Hematopoietic multipotent progenitor cell treated with erythropoietin and hydrocortisone succinate and interleukin-3 and kit ligand, for 8 days (in vitro differentiated cells): ENCODE measurements around the gene IL9.
"Not testable (repeated sequence)": the region's sequence is repeated elsewhere in the genome, so short reads cannot be mapped to it uniquely, and the experiment has no call there.

Experiments used
- DNase-seq: peaks from one replicate; pipeline ENCODE4 v3.0.0-alpha.2; 2015

Gene IL9

DNA sequence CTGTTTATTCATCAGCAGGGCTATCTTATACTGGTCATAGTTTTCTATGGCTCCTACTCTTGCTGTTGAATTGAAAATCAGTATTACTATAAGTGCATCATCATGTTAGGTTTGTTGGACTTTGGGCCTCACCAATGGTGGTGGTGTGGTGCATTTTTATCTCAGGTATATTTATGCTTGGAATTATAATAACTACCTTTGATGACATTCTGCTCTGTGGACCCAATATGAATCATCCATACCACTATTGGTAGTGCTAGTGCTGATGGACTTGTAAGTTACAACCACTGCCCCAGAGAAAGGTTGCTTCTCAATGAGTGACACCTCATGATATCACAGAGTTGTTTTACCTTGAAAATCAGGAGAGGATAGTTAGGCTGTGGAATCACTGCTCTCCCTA is 28.0 kb downstream of the IL9 start:
- no peak for DNase-seq

DNA sequence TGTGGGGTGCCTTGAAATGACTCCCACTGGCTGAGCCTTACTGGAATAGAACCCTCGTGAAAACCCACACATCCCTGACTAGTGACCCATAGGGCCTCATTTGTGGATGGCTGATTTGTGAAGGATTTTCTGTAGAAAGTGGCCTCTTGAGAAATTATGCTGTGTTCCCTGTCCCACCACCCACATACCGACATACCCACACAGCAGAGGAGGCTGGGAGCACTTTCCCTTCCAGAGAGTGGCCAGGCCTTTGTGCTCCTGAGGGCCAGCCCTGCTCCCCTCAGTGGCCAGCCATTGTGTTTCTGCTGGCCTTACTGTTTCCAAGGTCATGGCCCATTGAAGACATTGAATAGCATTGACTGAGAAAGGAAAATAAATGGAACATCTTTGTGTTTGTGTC is 29.6 kb downstream of the IL9 start:
- DNase-seq: no peak

DNA sequence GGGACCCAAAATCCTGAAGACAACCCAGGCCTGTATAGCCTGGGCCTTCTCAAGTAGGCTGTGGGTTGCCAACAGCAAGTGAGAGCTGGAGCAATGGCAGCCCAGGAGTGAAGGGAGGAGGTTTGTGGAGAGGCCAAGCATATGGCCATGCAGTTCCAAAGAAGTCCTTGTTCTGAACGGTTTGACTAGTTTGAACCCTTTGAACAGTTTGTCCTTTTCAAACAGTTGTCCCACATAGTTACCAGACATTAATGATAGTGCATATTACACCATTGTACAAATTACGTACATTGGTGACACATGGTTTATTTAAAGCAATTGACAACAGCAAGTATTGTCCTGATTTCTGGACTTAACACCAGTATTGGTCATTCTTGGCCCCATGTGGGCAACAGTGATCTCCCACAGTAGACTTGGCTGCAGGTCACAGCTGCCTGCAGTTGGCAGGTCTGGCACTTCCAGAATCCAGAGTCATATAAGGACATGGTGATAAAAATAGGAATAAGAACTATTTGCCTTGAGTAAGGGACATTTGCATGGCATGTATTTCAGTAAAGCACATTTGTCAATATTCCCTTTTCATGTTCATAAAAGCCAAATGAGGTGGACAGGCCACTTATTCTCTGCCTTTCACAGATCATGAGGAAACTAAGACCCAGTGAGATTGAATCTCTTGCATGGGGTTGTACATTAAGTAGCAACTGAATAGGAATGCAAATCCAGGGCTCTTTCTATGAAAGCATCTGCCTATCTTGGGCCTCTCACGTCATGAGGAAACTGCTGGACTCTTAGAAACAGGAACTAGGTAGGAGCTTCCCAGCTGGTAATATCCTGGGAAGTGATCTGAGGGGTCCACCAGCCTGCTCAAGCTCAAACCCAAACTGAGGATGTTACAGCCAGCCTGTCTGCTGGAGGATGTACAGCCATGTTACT is 30.9 kb downstream of the IL9 start:
- DNase-seq: no peak

DNA sequence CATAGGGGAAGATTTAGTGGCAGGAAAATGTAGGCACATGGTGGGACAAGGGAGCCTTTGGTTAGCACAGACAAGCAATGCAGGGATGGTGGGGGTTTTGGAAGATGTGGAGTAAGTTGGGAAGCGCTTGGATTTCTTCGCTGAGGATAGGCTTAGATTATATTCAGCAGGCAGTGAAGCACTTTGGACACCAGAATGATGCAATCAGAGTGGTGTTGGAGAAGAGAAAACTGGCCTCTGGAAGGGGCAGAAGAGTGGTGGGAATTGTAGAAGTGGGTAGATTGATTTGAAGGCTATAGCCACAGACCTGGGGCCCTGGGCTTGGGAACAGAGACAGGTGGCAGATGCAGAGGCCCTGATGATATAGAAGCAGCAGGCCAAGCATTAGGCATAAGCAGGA is 32.9 kb downstream of the IL9 start:
- DNase-seq: no peak

DNA sequence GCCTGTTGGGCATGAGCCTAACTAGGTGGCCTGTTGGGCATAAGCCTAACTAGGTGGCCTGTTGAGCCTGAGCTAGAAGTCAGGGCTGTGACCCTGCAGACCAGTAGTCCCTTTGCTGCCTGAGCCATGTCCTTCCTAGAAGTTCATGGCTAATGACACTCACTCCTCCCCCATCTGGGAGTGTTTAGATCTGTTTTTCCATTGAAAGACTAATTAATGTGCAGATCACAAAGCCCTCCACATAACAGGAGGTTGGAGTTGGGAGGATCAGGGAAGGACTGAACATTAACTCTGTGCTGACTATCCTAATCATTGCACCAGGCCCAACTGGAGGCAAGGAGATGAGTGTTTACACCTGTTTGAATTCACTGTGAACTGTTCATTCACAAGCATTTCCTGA is 33.6 kb downstream of the IL9 start:
- no peak for DNase-seq

DNA sequence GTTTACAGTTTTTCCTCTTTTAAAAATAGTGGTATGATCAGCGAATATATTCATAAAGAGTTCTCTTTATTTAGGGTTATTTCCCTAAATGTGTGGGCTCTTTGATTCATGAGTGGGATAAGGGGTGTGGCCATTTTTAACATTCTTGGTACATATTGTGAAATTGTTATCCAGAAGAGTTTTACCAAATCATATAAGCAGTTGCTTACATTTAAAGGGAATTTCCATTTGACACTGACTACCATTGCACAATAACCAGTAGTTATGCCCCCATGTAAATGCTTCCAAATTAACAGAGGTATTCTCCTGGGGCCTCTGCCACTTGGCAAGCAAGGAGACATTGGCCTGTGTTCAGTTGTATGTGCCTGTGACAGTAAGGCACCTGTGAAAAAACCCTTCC is 34.0 kb downstream of the IL9 start:
- DNase-seq: no peak

DNA sequence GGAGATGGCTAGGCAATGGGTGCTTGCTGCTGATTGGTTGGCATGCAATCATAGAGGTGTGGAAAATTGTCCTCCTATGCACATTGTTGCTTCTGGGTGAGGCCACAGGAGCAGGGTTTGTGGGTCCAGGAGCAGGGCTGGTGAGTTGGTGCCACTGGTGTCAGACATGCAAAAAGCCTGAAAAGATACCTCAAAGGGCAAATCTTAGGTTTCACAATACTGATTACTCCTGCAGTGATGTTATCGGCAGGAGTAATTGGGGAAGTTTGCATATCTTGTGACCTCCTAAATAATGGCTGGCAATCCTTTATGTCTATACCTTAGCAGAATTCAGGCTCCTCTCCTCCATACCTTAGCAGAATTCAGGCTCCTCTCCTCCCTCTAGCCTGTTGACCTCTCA is 36.0 kb downstream of the IL9 start:
- no peak for DNase-seq

DNA sequence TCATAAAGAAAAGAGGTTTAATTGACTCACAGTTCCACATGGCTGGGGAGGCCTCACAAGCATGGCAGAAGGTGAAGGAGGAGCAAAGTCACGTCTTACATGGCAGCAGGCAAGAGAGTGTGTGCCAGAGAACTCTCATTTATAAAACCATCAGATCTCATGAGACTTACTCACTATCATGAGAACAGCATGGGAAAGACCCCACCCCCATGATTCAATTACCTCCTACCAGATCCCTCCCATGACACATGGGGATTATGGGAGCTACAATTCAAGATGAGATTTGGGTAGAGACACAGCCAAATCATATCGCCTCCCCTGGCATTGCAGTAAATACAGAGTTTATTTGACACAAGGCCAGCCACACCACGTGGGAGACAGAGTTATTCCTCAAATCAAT is 36.5 kb downstream of the IL9 start:
- not testable (repeated sequence) for DNase-seq

DNA sequence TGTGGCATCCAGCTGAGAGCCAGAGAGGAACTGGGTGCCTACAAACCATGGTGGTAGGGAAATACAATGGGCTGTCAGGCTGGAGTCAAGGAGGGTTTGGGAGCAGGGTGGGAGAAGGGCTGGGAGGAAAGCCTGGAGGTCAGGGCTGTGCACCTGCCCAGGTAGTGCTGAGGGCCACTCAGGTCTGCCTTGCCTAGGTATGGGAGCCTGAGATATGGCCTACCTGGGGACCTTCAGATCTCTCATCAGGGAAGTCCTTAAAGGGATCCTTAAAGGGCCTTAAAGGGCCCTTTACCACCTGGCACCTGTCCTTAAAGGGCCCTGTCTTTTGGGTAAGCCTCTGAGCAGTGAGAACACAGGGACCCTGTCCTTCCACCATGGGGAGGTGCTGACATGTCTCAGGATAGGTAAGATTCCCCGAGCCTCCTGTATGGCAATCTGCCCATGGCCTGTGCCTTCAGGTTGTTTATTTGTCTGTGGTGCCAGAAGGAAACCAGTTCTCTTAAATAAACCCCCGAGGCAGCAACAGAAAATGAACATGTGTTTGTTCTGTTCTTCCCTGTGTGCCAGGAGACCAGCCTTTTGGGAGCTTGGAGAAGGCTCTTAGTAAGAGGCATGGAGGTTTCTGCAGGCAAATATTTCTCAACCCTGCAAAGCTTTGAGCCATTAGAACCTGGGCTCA is 37.9 kb downstream of the IL9 start:
- no peak for DNase-seq

DNA sequence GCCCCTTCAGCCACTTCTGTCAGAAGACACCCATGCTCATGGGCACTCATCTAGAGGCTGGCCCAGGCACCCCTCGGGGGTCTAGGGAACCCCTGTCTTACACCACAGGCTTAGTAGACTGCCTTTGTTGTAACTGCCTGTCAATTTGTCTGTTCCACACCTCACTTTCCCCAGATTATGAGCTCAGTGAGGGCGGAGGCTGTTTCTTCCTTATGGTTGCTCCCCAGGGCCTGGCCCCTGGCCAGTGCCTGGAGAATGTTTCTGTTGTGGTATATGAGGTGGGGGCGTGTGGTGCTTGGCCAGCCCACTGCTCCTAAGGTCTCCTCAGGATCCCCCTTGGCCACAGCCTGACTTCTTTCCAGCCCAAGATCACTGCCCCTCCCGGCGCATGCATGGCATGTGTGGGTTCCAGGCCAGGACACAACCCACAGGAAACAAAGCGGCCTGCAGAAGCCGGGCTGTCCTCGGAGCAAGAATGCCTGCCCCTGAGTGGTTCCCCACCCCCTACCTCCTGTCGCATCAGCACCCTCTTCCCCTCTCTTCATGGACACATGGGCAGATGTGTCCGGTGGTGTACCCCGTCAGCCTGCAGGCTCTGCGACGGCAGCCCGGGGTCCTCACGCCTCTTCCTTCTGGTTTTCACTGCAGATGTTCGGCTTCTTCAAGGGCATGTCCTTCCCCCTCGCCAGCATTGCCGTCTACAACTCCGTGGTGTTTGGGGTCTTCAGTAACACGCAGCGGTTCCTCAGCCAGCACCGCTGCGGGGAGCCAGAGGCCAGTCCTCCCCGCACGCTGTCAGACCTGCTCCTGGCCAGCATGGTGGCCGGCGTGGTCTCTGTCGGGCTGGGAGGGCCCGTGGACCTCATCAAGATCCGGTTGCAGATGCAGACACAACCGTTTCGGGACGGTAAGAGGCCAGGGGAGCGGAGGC is 43.5 kb downstream of the IL9 start:
- DNase-seq: no peak

DNA sequence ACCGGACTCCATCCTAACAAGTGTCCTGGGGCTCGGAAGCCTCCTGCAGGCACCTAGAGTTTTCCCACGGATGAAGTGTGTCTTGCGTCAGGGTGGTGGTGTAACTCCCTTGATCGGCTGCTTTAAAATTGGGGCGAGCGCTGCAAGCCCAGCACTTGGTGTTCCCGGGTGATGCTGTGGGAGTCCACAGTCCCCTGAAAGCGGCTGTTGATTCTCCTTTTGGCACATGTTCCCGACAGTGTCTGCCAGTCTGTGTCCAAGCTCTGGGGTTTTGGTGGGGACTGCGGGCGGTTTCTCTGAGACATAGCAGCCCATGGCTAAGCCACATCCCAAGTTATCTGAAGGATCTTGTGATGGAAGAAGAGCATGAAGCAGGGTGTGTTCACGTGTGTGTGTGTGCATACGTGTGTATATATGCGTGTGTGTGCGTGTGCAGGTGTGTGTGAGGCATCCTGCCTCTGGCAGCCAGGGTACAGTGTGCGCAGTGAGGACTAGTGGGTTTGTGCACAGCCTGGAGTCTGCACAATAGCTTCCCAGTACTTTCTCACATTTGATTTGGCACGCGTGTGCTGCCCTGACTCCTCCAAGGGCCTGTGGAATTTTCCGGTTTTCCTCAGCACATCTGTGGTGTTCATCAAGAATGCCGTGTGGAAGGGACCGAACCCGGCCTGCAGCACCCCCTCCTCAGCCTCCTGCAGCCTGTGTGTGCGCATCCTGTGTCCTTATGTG is 44.3 kb downstream of the IL9 start:
- no peak for DNase-seq

DNA sequence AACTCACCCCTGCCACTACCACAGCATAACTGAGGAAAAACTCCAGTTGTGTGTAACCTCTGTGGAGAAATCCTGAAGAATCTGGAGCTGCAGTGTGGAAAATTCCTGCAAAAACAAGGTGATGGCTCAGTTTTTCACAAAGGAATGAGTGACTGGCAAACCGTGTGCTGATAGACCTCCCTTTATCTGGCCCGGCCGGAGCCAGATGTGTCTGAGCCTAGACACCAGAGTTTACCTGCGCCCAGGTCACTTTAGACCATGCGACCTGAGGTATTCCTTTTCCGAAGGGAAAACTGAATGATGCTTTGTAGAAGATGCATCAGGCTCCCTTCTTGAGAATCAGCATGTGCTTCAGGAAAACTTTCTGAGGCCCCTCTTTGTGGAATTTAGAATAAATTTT is 45.0 kb downstream of the IL9 start:
- DNase-seq: no peak

DNA sequence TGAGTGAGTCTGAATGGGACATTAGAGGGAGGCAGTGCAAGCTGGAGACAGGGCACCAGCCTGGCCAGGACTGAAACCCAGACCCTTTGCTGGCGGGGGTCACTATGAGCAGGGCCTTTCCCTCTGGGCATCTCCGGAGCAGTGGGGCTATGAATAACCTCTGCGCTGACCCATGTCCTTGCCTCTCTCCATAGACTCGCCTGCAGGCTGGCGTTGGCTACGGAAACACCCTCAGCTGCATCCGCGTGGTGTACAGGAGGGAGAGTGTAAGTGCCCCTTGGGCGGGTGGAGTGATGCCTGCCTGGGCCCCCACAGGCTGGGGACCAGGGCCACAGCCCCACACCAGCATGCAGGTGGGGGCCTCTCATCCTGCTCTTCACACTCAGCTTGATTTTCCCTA is 45.4 kb downstream of the IL9 start:
- no peak for DNase-seq

DNA sequence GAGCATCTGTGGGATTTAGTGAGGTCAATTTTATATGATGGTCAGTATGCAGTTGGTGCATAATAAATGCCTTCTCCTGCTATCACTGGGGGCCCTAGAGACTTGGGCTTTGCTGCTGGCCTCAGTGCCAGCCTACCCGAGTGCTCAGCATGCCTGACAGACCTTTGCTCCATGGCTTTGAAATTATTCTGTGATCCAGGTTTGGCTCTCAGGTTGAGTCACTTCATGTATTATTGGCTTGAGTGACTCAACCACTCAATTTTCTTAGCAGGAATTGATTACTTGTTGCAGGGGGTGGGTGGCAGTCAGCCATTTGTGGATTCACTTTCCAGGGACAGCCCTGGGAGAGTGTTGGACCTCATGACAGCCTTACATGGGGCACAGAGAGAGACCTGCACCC is 47.7 kb downstream of the IL9 start:
- no peak for DNase-seq

DNA sequence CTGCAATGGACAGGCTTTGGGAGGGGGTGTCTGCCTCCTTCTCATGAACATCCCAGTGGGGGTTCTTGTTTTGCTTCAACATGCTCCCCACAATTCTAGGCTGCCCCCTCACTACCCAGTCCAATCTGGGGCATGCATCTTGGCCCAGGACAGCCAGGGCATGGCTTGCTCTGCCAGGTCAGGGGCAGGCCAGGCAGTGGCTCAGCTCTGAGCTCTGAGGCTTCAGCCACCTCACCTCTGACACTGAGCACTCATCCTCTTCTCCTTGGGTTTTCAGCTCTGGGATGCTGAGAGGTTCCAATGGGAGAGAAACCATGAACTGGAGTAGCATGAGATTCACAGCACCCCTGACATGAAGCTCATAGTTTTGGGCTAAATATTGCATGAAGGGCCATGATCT is 49.3 kb downstream of the IL9 start:
- no peak for DNase-seq

DNA sequence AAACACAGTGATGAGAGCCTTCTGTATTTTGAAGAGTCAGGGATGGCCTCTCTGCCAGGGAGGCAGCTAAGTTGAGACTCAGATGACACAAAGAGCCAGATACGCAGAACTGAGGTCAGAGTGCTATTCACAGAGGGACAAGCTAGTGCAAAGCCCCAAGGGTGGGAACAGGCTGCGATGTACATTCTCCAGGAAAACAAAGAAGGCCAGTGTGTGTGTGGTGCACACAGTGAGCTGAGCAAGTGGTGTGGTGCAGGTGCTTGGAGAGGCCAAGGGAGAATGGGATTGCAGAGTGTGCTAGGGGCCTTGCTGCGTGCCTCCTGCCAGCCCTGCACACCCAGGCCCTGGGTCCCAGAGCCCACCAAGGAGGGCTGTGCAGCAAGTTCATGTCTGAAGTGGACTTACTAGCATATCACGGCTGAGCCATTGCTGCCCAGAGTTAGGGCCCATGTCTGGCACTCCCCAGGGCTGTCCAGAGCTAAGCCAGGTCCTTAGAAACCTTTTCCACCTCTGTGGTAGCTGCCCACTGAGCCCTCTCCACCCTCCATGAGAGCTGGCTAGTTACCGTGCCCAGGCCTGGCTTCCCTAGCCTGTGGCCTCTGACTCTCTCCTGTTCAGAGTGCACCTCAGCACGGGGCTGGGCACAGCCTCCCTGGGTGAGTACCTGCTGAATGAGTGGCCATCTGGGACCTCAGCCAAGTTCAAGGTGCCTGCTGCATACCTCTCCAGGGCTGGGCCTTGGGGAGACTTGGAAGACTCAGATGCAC is 51.9 kb downstream of the IL9 start:
- no peak for DNase-seq

DNA sequence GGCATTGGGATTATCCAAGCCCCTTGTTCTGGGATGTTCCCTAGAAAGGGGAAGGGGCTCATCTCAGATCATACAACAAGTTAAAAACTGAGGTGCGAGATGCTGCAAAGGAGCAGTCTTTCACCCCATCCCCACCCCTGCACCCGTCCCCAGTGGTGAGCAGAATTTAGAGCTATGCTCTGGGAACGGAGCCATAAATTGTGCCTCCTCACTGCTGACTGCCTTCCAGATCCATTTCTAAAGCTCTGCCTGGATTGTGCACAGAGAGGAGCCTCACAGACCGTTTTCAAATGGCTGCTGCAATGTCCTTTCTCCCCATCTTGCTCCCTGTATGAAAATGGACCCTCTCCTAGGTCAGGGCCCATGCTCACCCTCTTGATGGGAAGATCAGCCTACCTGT is 52.9 kb downstream of the IL9 start:
- DNase-seq: no peak
